ENCODE results near the gene FARS2.
A peak's percentile ranks its signal among the peaks of the same experiment; 100 is the strongest.
"Not testable (repeated sequence)": the region's sequence is repeated elsewhere in the genome, so short reads cannot be mapped to it uniquely, and the experiment has no call there.

FARS2 gene

GRCh38 chr6:5637714-5638113 lies 376.4 kb downstream of the FARS2 start:
- no peak for DNase-seq (ENCODE audit: low spot score)

GRCh38 chr6:5638666-5639065 lies 377.4 kb downstream of the FARS2 start:
- DNase-seq (ENCODE audit: low spot score) = no peak

GRCh38 chr6:5639193-5639592 lies 377.9 kb downstream of the FARS2 start:
- no peak for DNase-seq (ENCODE audit: low spot score)

GRCh38 chr6:5640614-5641013 lies 379.3 kb downstream of the FARS2 start:
- no peak for DNase-seq (ENCODE audit: low spot score)

GRCh38 chr6:5644523-5645185 lies 383.3 kb downstream of the FARS2 start:
- no peak for DNase-seq (ENCODE audit: low spot score)

- DNase-seq (ENCODE audit: low spot score) = no peak
Observed at GRCh38 chr6:5645328-5646290, 384.3 kb downstream of the FARS2 start.

GRCh38 chr6:5652406-5653137 lies 391.3 kb downstream of the FARS2 start:
- DNase-seq (ENCODE audit: low spot score) = no peak

- DNase-seq (ENCODE audit: low spot score) = no peak
Observed at GRCh38 chr6:5653801-5654200, 392.5 kb downstream of the FARS2 start.

- no peak for DNase-seq (ENCODE audit: low spot score)
Observed at GRCh38 chr6:5656226-5656625, 394.9 kb downstream of the FARS2 start.

GRCh38 chr6:5656695-5657094 lies 395.4 kb downstream of the FARS2 start:
- DNase-seq (ENCODE audit: low spot score) = not testable (repeated sequence)

- peak; percentile 56 for DNase-seq (ENCODE audit: low spot score)
Observed at GRCh38 chr6:5657684-5658430, 396.5 kb downstream of the FARS2 start.

GRCh38 chr6:5659467-5659866 lies 398.2 kb downstream of the FARS2 start:
- no peak for DNase-seq (ENCODE audit: low spot score)

- DNase-seq (ENCODE audit: low spot score) = no peak
Observed at GRCh38 chr6:5660772-5661171, 399.5 kb downstream of the FARS2 start.

GRCh38 chr6:5662797-5663196 lies 401.5 kb downstream of the FARS2 start:
- no peak for DNase-seq (ENCODE audit: low spot score)

GRCh38 chr6:5663259-5663658 lies 401.9 kb downstream of the FARS2 start:
- no peak for DNase-seq (ENCODE audit: low spot score)

- DNase-seq (ENCODE audit: low spot score) = no peak
Observed at GRCh38 chr6:5663739-5664138, 402.4 kb downstream of the FARS2 start.

GRCh38 chr6:5664149-5664548 lies 402.8 kb downstream of the FARS2 start:
- DNase-seq (ENCODE audit: low spot score) = no peak

- no peak for DNase-seq (ENCODE audit: low spot score)
Observed at GRCh38 chr6:5665173-5665572, 403.9 kb downstream of the FARS2 start.

- no peak for DNase-seq (ENCODE audit: low spot score)
Observed at GRCh38 chr6:5665667-5666066, 404.4 kb downstream of the FARS2 start.

- no peak for DNase-seq (ENCODE audit: low spot score)
Observed at GRCh38 chr6:5666695-5667094, 405.4 kb downstream of the FARS2 start.

GRCh38 chr6:5667737-5668136 lies 406.4 kb downstream of the FARS2 start:
- no peak for DNase-seq (ENCODE audit: low spot score)

- no peak for DNase-seq (ENCODE audit: low spot score)
Observed at GRCh38 chr6:5670381-5670780, 409.1 kb downstream of the FARS2 start.
